Endothelial cell of umbilical vein (primary cell): ENCODE data around the gene SLC38A6.

Experiments
- CTCF ChIP-seq, 2 donors: IDR thresholded peaks; 1 replicate in 1 of 2; 2 replicates in 1 of 2; pipeline ENCODE4 v1.5.1; 2011; ENCODE audit warnings: low read length in 2 of 2, mild to moderate bottlenecking in 2 of 2, moderate library complexity in 2 of 2, control low read depth in 1 of 2, inconsistent platforms in 1 of 2, low read depth in 1 of 2; ENCODE audit not compliant: insufficient read depth in 1 of 2; ENCODE audit errors: extremely low read depth in 1 of 2
- EZH2 ChIP-seq: IDR thresholded peaks from 2 replicates; pipeline ENCODE4 v1.6.1; 2012; ENCODE audit warnings: borderline replicate concordance, low read depth, mild to moderate bottlenecking, moderate library complexity, low read length, inconsistent platforms; ENCODE audit not compliant: severe bottlenecking
- MYC ChIP-seq: IDR thresholded peaks from one replicate; pipeline ENCODE4 v1.6.1; 2011; ENCODE audit warnings: mild to moderate bottlenecking, low read depth, low read length
- POLR2A ChIP-seq: IDR thresholded peaks from 2 replicates; pipeline ENCODE4 v1.6.1; 2012; ENCODE audit warnings: low read depth, mild to moderate bottlenecking, control low read depth, low read length

GRCh38 chr14:60944204-60944603 lies 36.8 kb upstream of the SLC38A6 start:
- TF ChIP-seq CTCF (IDR thresholded peaks at IDR 0.05; ENCODE audit: extremely low read depth in 1 of 2, insufficient read depth in 1 of 2, low read depth in 1 of 2, low read length in 2 of 2) (no peak), MYC (no peak), EZH2 (no peak), POLR2A (no peak)
